Activated gamma-delta T cell (primary cell): ENCODE measurements around the gene PTPRK.

ENCODE experiments used
- DNase-seq: peaks from one replicate; lab custom pipeline; 2025; lab: John Stamatoyannopoulos, UW

The PTPRK gene

DNA sequence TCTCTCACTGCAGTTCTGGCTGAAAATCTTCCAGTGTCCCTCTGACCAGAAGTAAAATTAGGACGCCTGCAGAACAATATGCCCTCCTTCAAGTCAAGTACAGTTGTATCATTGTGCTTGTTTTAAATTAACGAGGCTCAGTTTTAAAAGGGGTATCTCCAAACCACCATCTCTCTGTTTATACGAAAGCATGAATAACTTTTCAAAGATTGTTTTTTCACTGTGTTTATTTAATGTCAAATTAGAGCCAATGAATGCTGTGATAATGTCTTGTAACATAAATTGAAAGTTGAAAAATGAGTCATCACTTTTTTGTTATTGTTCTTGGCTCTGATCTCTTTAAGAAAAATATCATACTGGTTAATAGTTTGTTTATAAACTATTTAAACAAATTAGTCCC is 388.8 kb downstream of the PTPRK start:
- DNase-seq = no peak

DNA sequence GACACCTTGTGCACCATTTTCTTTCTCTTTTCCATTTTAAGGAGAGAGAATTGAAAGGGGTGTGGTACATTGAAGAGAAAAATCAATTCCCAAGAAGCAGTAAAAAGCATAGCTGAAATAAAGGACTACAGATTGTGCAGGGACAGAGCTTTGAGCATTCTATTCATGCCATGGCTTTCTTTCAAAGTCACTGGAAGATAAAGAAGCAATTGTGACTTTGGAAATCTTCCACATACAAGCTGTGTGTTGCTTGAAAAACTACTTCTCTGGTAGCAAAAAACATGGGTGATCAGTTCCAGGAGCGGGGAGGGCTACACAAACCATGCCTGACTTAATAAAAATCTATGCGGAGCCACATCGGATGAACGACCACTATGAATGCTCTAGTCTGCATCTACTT is 389.4 kb downstream of the PTPRK start:
- DNase-seq = no peak

GRCh38 chr6:128129679-128130078 is 390.7 kb downstream of the PTPRK start:
- no peak for DNase-seq

DNA sequence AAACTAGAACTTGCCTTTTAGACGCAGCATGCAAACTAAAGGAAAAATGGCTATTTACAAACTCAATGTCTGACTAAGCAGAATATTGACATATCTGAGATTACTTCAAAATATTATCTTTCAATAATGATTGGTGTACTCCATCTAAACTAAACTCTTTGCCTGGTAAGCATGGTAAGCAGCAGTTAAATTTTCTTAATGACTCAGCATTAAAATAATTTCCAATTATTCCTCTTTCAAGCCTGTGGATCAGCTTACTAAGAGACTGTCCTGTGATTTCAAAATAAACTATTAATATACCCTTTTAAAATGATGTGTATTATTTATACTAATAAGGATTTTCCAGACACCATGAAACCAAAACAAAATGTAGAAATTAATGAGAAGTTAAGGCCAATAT is 392.7 kb downstream of the PTPRK start:
- no peak for DNase-seq

DNA sequence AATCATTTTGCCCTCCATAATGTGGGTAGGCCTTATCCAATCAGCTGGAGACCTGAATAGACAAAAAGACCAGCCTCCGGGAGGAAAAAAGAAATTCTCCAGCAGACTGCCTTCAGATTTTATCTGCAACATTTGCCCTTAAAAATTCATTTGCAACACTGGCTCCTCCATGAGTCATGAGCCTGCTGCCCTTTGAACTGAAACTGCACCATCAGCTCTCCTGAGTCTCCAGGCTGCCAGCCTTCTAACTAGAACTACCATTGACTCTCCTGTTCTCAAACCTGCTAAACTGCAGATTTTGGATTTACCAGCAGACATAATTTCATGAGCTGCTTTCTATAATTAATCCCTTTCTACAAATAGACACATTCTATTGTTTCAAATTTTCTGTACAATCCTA is 395.7 kb downstream of the PTPRK start:
- no peak for DNase-seq

DNA sequence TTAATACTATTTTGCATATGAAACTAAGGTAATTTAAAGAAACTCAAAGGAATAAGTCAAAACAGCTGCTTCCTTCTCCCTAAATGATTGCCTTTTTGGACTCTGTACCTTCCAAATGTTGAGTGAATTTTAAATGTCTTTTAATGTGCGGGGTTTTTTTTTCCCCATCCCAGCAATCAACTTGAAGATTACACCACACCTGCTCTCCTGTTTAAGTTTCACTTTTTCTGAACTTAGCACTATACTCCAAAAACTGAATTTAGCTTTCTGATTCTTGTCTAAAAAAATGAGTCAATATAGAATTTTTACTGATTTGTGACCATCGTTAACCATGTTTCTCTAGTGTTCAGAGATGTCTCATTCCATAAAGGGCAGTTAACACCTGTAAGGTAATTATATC is 398.8 kb downstream of the PTPRK start:
- DNase-seq = no peak

DNA sequence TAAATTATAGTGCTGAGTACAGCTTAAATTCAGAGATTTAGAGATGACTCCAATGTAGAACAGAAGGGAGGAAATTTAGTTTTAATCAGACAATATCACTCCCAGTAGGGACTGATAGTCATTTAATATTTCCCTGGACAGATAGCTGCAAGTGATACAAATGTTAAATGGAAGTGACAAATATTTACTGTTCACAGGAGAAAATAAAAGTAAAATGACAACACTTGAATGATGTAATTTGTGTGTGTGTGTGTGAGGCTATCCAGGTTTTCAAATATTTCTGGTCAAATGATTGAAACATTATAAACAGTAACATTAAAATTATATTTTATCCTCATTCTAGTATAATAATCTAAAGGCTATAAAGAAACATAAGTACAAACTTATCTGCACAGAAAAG is 399.2 kb downstream of the PTPRK start:
- DNase-seq = no peak

GRCh38 chr6:128118401-128118800 is 402.0 kb downstream of the PTPRK start:
- DNase-seq = no peak

- no peak for DNase-seq
Observed at GRCh38 chr6:128117916-128118315, 402.5 kb downstream of the PTPRK start.

GRCh38 chr6:128114164-128114563 is 406.2 kb downstream of the PTPRK start:
- no peak for DNase-seq

- DNase-seq = no peak
Observed at GRCh38 chr6:128112494-128112893, 407.9 kb downstream of the PTPRK start.

GRCh38 chr6:128111096-128111495 is 409.3 kb downstream of the PTPRK start:
- no peak for DNase-seq

GRCh38 chr6:128107682-128108081 is 412.7 kb downstream of the PTPRK start:
- DNase-seq = no peak

DNA sequence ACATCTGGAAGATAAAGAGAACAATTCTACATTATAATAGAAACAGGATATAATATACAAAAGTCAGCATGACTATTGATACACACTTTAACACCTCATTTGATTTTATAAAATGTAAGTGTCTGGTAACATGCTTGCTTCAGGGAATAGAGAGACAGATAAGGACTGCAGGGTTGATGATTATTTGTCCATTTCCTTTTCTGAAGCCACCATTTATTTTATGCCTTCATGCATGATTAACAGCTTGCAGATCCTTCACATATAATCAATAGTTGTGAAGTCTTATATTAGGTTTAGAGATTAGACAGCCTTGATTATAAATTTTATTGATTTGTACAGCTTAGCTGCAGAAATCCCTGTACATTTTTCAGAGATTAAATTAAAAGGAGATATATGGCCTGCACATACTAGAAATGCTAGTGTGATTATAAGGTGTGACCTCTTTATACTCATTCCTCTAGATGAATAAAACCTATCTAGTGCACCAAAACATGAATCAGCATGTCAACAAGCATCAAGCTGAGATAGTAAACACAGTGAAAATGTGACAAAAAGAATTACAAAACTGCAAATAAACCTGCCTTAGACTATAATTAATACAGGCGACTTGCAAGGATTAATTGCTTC is 420.7 kb downstream of the PTPRK start:
- DNase-seq = no peak

DNA sequence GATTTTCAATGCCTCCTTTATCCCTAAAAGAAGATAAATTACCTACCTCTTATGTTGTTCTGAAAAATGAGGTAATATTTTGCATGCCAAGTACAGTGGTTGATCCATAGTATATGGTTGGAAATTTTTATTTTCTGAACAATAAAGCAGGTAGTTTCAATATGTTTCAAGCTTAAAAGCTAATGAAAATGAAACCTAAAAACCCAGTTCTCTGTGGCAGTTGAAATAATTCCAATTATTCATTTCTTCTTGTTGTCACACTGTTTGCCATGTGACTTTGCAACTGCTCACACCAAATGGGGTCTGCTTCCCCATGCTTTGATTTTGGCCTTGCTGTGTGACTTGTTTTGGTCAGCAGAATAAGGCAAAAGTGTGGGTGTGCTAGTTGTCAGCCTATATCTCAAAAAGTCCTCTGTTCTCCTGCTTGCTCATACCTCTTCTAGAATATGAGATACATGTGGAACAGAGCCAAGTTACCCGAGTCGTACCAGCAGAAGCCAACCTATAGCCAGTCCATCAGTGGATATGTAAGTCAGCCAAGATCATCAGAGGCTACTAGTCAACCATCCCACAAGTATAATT is 422.3 kb downstream of the PTPRK start:
- no peak for DNase-seq

GRCh38 chr6:128097009-128097408 is 423.4 kb downstream of the PTPRK start:
- no peak for DNase-seq

DNA sequence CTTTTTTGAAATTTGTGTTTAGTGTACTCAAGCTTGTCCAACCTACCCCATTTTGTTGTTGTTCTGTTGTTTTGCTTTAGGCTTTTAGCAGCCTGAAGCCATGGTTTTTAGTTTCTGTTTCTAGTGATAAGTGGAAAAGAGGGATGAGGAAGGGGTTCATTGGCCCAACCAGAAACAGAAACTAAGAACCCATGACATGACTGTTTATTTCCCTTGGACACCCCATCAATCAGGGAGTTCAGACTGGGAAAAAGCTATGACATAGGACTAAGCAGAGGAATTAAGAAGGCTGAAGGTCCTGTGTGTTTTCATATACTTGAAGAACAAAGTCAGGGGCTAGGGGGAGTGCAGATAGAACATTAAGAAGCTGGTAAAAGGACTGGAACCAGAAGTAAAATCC is 425.0 kb downstream of the PTPRK start:
- DNase-seq = no peak

DNA sequence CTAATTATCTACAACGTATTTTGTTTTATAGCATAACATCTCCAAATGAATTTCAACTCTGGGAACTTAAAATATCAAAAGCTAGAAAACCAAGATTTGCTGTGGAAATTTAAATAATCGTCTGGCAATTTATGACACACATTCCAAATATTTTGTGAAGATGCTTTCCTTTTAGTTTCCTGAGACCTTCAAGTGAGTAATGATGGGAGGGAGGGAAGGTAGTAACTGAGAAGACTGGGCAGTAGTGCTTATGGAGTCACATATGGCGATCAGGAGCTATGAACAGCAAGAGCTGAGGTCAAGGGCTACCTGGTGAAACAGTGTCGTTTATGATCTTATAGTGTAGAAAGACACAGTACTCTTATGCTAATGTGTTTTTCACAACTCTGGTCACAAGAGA is 441.4 kb downstream of the PTPRK start:
- no peak for DNase-seq

DNA sequence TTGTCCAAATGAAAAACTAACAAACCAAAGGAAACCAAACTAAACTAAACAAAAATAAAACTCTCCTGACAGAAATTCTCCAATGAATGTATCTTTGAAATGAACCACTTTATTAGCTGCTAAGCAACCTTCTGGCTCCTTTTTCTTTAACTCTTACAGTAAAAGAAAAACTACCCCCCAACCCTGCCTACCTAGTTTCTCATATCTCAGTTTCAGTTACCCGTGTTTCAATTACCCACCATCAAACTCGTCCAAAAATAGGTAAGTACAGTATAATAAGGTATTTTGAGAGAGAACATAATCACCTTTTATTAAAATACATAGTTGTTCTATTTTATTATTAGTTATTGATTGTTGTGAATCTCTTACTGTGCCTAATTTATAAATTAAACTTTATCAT is 442.1 kb downstream of the PTPRK start:
- DNase-seq = no peak

DNA sequence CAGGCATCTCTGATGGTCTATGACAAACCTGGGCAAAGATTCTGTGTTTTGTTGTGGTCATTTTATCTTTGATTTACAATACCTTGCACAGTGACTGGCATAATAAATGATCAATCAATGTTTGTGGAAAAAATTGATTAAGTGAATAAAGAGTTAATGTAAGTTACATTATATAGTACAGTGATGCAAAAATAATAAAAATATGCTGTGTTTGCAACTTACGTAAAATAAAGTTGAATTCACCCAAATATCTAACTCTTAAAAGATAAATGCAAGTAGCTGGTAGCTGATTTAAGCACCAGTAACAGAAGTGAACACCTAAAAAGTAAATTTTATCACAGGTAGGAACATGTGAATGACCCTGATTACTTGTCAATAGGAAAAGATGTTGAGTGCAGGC is 443.6 kb downstream of the PTPRK start:
- no peak for DNase-seq

DNA sequence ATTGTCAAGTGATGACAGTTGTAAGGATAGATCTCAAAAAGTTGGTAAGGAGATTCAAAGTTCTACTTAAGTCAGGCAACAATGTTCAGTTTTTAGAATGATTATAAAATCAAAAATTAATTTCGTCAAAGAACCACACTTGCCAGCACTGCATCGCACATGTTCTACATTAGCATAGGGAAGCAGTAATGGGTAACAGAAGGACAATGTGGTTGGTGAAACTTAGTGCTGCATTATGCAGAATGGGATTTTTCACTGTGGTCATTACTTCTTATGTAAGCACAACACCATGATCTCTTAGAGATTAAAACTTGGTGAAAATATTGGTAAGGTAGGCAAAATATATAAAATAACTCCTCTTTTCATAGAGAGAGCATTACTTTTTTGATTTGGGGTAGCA is 445.8 kb downstream of the PTPRK start:
- DNase-seq = no peak

DNA sequence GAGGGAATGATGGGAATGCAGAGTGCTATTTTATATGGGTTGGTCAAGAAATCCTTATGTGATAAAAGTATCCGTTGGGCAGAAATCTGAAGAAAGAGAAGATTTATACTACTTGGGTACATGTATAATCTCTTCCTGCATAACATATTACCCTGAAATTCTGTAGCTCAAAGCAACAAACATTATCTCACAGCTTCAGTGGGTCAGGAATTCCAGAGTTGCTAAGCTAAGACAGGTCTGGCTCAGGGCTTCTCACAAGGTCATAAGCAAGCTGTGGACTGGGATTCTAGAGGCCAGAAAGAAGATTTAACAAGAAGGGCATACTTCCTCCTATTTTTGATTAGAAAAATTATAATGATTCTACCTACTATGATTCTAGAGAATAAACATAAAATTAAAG is 447.0 kb downstream of the PTPRK start:
- DNase-seq = no peak

- no peak for DNase-seq
Observed at GRCh38 chr6:128071212-128071611, 449.2 kb downstream of the PTPRK start.

GRCh38 chr6:128070406-128070805 is 450.0 kb downstream of the PTPRK start:
- DNase-seq = no peak
